Colonic mucosa (tissue), 4 donors: Measurements from ENCODE around the gene OPA1. TPM values are rescaled to one million over a fixed set of nuclear protein-coding genes. Genes with fewer than 3 reads are reported as not detected.

Source experiments
- DNase-seq: peaks from one replicate; pipeline ENCODE4 v3.0.0-alpha.2; 2020
- H3K27ac ChIP-seq: fragments of 200-600 bp; one replicate; pipeline ENCODE4 v1.8.0; 2021
- H3K27me3 ChIP-seq: fragments of 200-600 bp; one replicate; pipeline ENCODE4 v1.8.0; 2021
- H3K36me3 ChIP-seq: fragments of 200-600 bp; one replicate; pipeline ENCODE4 v1.8.0; 2021
- H3K4me1 ChIP-seq: fragments of 200-600 bp; one replicate; pipeline ENCODE4 v1.8.0; 2021; ENCODE audit warnings: mild to moderate bottlenecking
- H3K4me3 ChIP-seq: fragments of 200-600 bp; one replicate; pipeline ENCODE4 v1.8.0; 2021
- H3K9ac ChIP-seq, 2 donors: one replicate each; pipeline ENCODE4 v1.7.0; 2013; ENCODE audit warnings: control low read depth in 2 of 2, low read depth in 2 of 2, low read length in 2 of 2
- H3K9me3 ChIP-seq: fragments of 200-600 bp; one replicate; pipeline ENCODE4 v1.8.0; 2021
- intact Hi-C: fragments of 100-400 bp; cut with DNase I; formaldehyde crosslinking; loops from one replicate; pipeline ENCODE4 v1.14.1; 2022
- total RNA-seq, 2 donors: library from RNA; stranded (reverse); fragmentation: NEBNext Ultra II Directional in 1 of 2; extraction: Animal tissue kit (Norgen Biotek cat#: 25700) in 1 of 2; gene quantifications; one replicate each; pipeline ENCODE4 v1.2.1, GENCODE V29; 2021
- TF ChIP-seq, protein P1 (sequence below): fragments of 200-600 bp; IDR thresholded peaks from one replicate; pipeline ENCODE4 v1.8.0; 2022; ENCODE audit warnings: antibody characterized with exemption, mild to moderate bottlenecking
- donor health status: healthy.
- donor health status: DM: no; HTN: no; CAD: no.
- donor health status: DM: no; HTN: no; CAD: no.

The OPA1 gene
- total RNA-seq, 2 donors from 2014 or later: 76.9 to 93.0 TPM

- no peaks in the 10 kb centered on the region for H3K27me3 ChIP-seq
- H3K9ac ChIP-seq: no peak overlapping the region
- no peak overlapping the region for H3K4me3 ChIP-seq
- TF ChIP-seq, protein P1, sequence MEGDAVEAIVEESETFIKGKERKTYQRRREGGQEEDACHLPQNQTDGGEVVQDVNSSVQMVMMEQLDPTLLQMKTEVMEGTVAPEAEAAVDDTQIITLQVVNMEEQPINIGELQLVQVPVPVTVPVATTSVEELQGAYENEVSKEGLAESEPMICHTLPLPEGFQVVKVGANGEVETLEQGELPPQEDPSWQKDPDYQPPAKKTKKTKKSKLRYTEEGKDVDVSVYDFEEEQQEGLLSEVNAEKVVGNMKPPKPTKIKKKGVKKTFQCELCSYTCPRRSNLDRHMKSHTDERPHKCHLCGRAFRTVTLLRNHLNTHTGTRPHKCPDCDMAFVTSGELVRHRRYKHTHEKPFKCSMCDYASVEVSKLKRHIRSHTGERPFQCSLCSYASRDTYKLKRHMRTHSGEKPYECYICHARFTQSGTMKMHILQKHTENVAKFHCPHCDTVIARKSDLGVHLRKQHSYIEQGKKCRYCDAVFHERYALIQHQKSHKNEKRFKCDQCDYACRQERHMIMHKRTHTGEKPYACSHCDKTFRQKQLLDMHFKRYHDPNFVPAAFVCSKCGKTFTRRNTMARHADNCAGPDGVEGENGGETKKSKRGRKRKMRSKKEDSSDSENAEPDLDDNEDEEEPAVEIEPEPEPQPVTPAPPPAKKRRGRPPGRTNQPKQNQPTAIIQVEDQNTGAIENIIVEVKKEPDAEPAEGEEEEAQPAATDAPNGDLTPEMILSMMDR: no peak
- intact Hi-C loops: no loop called here
- H3K27ac ChIP-seq: no peak overlapping the region
- H3K4me1 ChIP-seq: no peaks in the 10 kb centered on the region
- H3K36me3 ChIP-seq: no peaks in the 10 kb centered on the region
- DNase-seq: no peak
- no peaks in the 10 kb centered on the region for H3K9me3 ChIP-seq
These were observed 21.4 kb downstream of the OPA1 start for GRCh38 chr3:193614430-193614829.

- Histone ChIP-seq H3K4me1 (no peaks in the 10 kb centered on the region), H3K9me3 (no peaks in the 10 kb centered on the region), H3K4me3 (no peak overlapping the region), H3K9ac (no peak overlapping the region), H3K27me3 (no peaks in the 10 kb centered on the region), H3K27ac (no peak overlapping the region), H3K36me3 (no peaks in the 10 kb centered on the region)
- TF ChIP-seq, protein P1: no peak
- DNase-seq: no peak
- intact Hi-C loops: no loop called here
These were observed 24.6 kb downstream of the OPA1 start for GRCh38 chr3:193617628-193618027.

- no peaks in the 10 kb centered on the region for H3K27me3 ChIP-seq
- H3K27ac ChIP-seq: no peak overlapping the region
- no peaks in the 10 kb centered on the region for H3K4me1 ChIP-seq
- no peaks in the 10 kb centered on the region for H3K36me3 ChIP-seq
- H3K9me3 ChIP-seq: no peaks in the 10 kb centered on the region
- DNase-seq: no peak
- TF ChIP-seq, protein P1: no peak
- no peak overlapping the region for H3K9ac ChIP-seq
- intact Hi-C loops: no loop called here
- H3K4me3 ChIP-seq: no peak overlapping the region
These were observed 27.0 kb downstream of the OPA1 start for GRCh38 chr3:193620057-193620456.

DNA sequence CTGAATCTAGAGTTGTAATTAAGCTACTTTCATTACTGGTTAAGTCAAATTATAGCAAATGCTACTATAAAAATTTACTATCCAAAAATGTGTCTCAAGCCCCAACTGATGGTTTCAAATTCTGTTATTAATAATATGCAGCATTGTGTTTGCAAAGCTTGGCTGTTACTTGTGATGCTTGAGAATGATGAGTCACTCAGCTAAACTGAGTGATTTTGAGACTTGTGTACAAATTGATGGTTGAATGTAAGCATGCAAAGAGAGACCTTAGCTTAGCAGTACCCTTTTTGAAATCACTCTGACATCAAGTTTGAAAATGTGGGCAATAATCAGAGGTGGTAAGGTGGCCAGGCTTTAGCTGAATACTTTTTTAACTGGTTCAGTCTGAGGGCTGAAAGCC, 27.6 kb downstream of the OPA1 start:
- intact Hi-C loops: no loop called here
- Histone ChIP-seq H3K36me3 (no peaks in the 10 kb centered on the region), H3K4me3 (no peak overlapping the region), H3K27me3 (no peaks in the 10 kb centered on the region), H3K9ac (no peak overlapping the region), H3K27ac (no peak overlapping the region), H3K4me1 (no peaks in the 10 kb centered on the region), H3K9me3 (no peaks in the 10 kb centered on the region)
- TF ChIP-seq, protein P1: no peak
- no peak for DNase-seq

DNA sequence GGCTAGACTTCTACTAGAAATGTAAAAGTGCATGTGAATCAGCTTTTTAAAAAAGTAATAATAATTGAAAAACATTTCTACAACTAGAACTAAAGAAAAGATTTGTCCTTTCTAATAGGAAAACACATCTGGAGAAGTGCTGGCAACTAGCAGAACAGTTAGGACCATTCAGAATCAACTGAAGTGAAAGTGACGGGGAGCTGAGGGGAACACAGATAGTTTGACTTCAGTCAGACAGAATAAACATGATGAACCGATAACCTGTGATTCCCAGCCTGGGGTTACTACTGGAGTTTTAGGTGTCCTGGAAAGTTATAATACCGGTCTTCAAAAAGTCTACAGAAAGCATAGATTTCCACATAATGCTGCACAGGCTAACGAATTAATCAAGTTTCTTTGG, 28.1 kb downstream of the OPA1 start:
- Histone ChIP-seq H3K27ac (no peak overlapping the region), H3K9ac (no peak overlapping the region), H3K4me3 (no peak overlapping the region), H3K36me3 (no peaks in the 10 kb centered on the region), H3K4me1 (no peaks in the 10 kb centered on the region), H3K9me3 (no peaks in the 10 kb centered on the region), H3K27me3 (no peaks in the 10 kb centered on the region)
- TF ChIP-seq, protein P1: no peak
- DNase-seq: no peak
- intact Hi-C loops: no loop called here

DNA sequence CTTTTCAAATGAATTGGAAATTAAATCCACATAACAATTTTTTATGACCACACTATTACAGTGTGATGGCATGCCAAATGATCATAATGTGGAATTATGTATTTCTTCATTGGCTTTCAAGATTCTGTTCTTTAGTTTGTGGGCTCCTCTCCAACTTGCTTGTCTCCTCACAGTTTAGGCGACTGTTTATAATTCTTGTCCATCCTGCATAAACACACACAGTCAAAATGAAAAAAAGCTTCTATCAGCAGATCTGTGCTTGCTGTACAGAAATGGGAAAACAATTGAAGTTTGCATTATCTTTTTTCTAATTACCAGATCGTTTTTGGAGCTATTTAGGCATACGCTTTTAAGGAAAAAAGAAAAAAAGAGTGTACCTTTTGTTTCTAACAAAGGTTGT, 37.0 kb downstream of the OPA1 start:
- Histone ChIP-seq H3K27ac (no peak overlapping the region), H3K9ac (no peak overlapping the region), H3K4me3 (no peak overlapping the region), H3K36me3 (no peaks in the 10 kb centered on the region), H3K27me3 (no peaks in the 10 kb centered on the region), H3K9me3 (no peaks in the 10 kb centered on the region), H3K4me1 (no peaks in the 10 kb centered on the region)
- DNase-seq: no peak
- TF ChIP-seq, protein P1: no peak
- intact Hi-C loops: no loop called here
